Measurements from ENCODE around the gene MSLN. TPM values are rescaled to one million over a fixed set of nuclear protein-coding genes. Genes with fewer than 3 reads are reported as not detected.

MSLN gene
- total RNA-seq, 2 donors from 2014 or later, result 44.8 to 94.6 TPM

DNA sequence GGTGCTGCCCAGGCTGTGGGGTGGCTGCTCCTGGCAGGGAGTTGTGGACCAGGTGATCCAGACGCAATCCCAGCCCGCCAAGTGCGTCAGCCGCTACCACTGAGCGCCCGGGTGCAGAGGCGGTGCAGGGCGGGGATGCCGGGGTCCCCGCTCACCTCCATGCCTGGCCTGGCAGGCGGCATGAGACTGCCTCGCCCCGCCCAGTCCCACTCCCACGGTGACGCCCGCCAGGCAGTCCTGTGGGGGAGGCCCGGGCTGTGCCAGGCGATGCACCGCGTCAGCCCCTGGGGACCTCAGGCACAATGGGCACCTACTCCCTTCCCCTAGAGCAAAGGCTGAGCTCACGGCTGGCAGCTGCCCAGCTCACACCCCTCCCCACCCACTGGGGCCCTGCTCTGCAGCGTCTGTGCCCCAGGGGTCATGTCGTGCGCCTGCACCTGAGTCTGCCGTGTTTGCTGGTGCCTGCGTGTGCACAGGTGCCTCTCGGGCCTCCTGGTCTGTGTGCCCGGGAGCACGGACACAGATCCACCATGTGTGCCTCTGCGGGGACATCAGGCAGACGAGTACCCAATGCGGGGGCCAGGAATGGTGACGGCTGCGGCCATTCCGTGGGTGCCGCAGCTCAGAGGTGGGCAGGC is 22.4 kb downstream of the MSLN start:
- no peak overlapping the region for H3K4me3 ChIP-seq
- peaks cover 0 to 20% of the 10 kb centered on the region in 2 donors for H3K4me1 ChIP-seq
- H3K27me3 ChIP-seq, result no peaks in the 10 kb centered on the region

GRCh38 chr16:783404-784161 is 23.0 kb downstream of the MSLN start:
- Histone ChIP-seq H3K4me3 (no peak overlapping the region), H3K27ac (no peak overlapping the region), H3K36me3 (peaks cover 7% of the 10 kb centered on the region), H3K9me3 (no peaks in the 10 kb centered on the region), H3K27me3 (no peaks in the 10 kb centered on the region), H3K4me1 (peaks cover 0 to 20% of the 10 kb centered on the region in 2 donors)
- DNase-seq (ENCODE audit: low spot score), result no peak
- TF ChIP-seq CTCF (IDR thresholded peaks at IDR 0.05), result no peak

More for the DNA sequence above, 22.4 kb downstream of the MSLN start:
- peaks cover 7% of the 10 kb centered on the region for H3K36me3 ChIP-seq
- H3K27ac ChIP-seq, result no peak overlapping the region
- no peak for TF ChIP-seq CTCF (IDR thresholded peaks at IDR 0.05)
- no peak for DNase-seq (ENCODE audit: low spot score)
- no peaks in the 10 kb centered on the region for H3K9me3 ChIP-seq

- H3K4me3 ChIP-seq, result no peak overlapping the region
- no peaks in the 10 kb centered on the region for H3K9me3 ChIP-seq
- no peaks in the 10 kb centered on the region for H3K27me3 ChIP-seq
- TF ChIP-seq CTCF (IDR thresholded peaks at IDR 0.05), result no peak
- no peak for DNase-seq (ENCODE audit: low spot score)
- peaks cover 0 to 28% of the 10 kb centered on the region in 2 donors for H3K4me1 ChIP-seq
- no peak overlapping the region for H3K27ac ChIP-seq
- peaks cover 7% of the 10 kb centered on the region for H3K36me3 ChIP-seq
These were observed 23.9 kb downstream of the MSLN start for GRCh38 chr16:784431-784830.

DNA sequence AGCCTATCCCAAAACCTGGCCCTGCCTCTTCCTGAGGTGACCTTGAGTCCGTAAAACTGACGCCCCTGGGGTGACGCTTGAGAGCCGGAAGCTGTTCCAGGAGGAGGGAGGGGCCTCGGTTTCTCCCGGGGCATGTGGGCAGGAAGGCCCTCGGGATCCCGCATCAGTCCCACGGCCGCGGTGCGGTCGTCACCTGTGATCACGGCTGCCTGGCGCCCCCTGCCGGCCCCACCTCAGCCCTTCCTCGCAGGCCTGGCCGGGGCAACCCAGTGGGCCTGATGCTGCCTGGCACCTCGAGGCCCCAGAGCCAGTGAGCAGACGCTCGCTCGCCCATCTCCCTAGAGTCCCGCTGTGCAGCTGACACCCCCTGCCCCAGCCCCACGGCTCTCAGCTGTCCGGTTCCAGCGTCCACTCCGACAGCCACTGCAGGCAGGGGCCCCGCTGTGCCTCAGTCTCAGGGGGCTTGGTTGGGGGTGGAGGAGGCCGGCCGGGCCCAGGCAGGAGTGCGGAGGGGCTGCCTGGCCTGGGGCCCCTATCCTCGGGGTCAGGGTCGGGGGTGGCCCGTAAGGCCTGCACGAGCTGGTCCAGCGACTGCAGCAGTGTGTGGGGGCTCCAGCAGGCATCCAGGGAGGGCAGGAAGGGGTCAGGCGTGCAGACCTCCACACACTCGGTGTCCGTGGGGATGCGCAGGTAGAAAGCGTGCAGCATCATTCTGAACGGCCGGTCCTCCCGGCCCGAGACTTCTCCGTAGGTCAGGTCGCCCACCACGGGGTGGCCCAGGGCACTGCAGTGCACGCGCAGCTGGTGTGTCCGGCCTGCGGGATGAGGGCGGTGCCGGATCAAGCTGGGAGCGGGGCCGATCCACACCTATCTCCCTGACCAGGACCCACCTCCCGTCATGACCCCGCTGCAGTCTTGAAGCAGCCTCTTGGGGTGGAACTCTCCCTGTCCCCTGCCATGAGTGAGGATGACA is 25.3 kb downstream of the MSLN start:
- no peak overlapping the region for H3K27ac ChIP-seq
- H3K9me3 ChIP-seq, result no peaks in the 10 kb centered on the region
- H3K36me3 ChIP-seq, result peaks cover 7% of the 10 kb centered on the region
- peak; percentile 62 to 79 for TF ChIP-seq CTCF (IDR thresholded peaks at IDR 0.05)
- DNase-seq (ENCODE audit: low spot score), result peak; percentile 63
- no peak overlapping the region for H3K4me3 ChIP-seq
- peaks cover 0 to 28% of the 10 kb centered on the region in 2 donors for H3K4me1 ChIP-seq
- no peaks in the 10 kb centered on the region for H3K27me3 ChIP-seq

DNA sequence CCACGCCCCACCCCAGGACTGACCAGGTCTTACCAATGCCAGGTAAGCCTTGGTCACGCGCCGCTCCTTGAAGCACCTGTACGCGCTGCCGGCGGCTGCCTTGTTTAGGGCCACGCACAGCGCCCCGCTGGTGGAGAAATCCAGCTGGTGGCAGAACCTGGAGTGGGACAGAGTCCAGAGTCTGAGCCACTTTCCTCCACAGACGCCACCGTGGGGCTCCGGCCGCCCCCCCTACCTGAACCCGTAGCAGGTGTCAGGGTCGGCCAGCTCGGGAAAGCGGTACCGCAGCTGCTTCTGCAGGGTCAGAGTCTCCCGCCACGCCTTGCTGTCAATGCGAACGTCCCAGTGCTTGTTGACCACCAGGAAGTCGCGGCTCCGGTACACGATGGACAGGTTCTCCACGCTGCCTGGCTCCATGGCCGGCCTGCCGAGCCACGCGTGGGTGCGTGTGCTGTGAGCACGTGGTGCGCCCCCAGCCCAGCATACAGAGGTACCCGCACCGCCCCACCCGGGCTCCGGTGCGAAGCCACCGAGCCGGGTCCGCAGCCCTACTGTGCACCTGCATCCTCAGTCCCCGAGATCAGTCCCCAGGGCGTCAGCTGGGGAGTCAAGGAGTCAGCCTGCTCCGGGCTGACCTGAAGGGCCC is 26.9 kb downstream of the MSLN start:
- no peak for TF ChIP-seq CTCF (IDR thresholded peaks at IDR 0.05)
- DNase-seq (ENCODE audit: low spot score), result no peak
- peak overlapping the region; percentile 58 to 69 for H3K27ac ChIP-seq
- peaks cover 0 to 28% of the 10 kb centered on the region in 2 donors for H3K4me1 ChIP-seq
- H3K4me3 ChIP-seq, result peak overlapping the region; percentile 91 to 99
- H3K27me3 ChIP-seq, result no peaks in the 10 kb centered on the region
- no peaks in the 10 kb centered on the region for H3K9me3 ChIP-seq
- peaks cover 7% of the 10 kb centered on the region for H3K36me3 ChIP-seq
